GM12878 (cell line): ENCODE data around the gene MAST3. TPM values are rescaled to one million over a fixed set of nuclear protein-coding genes. Genes with fewer than 3 reads are reported as not detected.

Experiments
- ATAC-seq: fragments of 200-7000 bp; cut with Tn5 transposase; 3 replicates; pipeline ENCODE4 v1.9.1; 2020; ENCODE audit warnings: mild to moderate bottlenecking, moderate library complexity
- BruUV-seq: library from RNA; stranded (reverse); fragments of 400-500 nt; replicated peaks from 2 replicates; lab custom pipeline; 2021; lab: Mats Ljungman, UMichigan
- CTCF ChIA-PET: fragments of 300-600 bp; sonication (Branson Sonifier 250); formaldehyde crosslinking; extraction: SDS; loops from one replicate; lab custom pipeline; 2021; ENCODE audit warnings: inconsistent platforms; lab: Yijun Ruan, JAX
- POLR2A ChIA-PET: fragments of 350-600 bp; formaldehyde crosslinking; extraction: SDS; loops from one replicate; lab custom pipeline; 2021; ENCODE audit warnings: inconsistent platforms; lab: Charles Lee
- RAD21 ChIA-PET: fragments of 300-600 bp; sonication (Branson Sonifier 250); formaldehyde crosslinking; loops from one replicate; lab custom pipeline; 2023; ENCODE audit warnings: antibody characterized with exemption; ENCODE audit not compliant: unreplicated experiment; lab: Charles Lee
- SMC1A ChIA-PET: fragments of 300-600 bp; sonication (Branson Sonifier 250); formaldehyde crosslinking; loops from one replicate; lab custom pipeline; 2023; ENCODE audit not compliant: unreplicated experiment, uncharacterized antibody; lab: Charles Lee
- DNase-seq: peaks from one replicate; pipeline ENCODE4 v3.0.0-alpha.2; 2011; ENCODE audit warnings: low read depth, low spot score
- FAIRE-seq: peaks from 3 replicates; lab custom pipeline; 2011; peaks lifted over from hg19 to GRCh38; lab: Jason Lieb, UNC
- H2AFZ ChIP-seq: 2 replicates; pipeline ENCODE4 v1.6.0; 2011; ENCODE audit warnings: low read depth, low read length, control low read depth; ENCODE audit not compliant: control insufficient read depth
- H3K27ac ChIP-seq: 2 replicates; pipeline ENCODE4 v1.5.1; 2011; ENCODE audit warnings: control low read depth; ENCODE audit not compliant: control insufficient read depth, insufficient read depth
- H3K27me3 ChIP-seq, 2 experiments: replicated peaks in 1 of 2; 2 replicates each; pipeline versions ENCODE4 v1.6.0 to v1.6.1; 2011; ENCODE audit warnings: low read length in 1 of 2; ENCODE audit not compliant: control insufficient read depth in 2 of 2, insufficient read depth in 2 of 2
- H3K36me3 ChIP-seq, 2 experiments: 2 replicates each; pipeline ENCODE4 v1.5.1; 2011; ENCODE audit warnings: low read length in 1 of 2; ENCODE audit not compliant: control insufficient read depth in 2 of 2, insufficient read depth in 2 of 2
- H3K4me1 ChIP-seq: 2 replicates; pipeline ENCODE4 v1.6.1; 2011; ENCODE audit warnings: mild to moderate bottlenecking, low read length, moderate library complexity, mixed read lengths; ENCODE audit not compliant: control insufficient read depth, insufficient read depth
- H3K4me2 ChIP-seq: 2 replicates; pipeline ENCODE4 v1.6.0; 2011; ENCODE audit warnings: control low read depth; ENCODE audit not compliant: control insufficient read depth, insufficient read depth
- H3K4me3 ChIP-seq: fragments of 200-600 bp; sonication (generic); 2 replicates; pipeline ENCODE4 v1.5.1; 2016
- H3K79me2 ChIP-seq: 2 replicates; pipeline ENCODE4 v1.6.0; 2011; ENCODE audit warnings: low read length; ENCODE audit not compliant: control insufficient read depth, insufficient read depth
- H3K9ac ChIP-seq: 2 replicates; pipeline ENCODE4 v1.8.0; 2011; ENCODE audit warnings: low read length, control low read depth, mixed read lengths; ENCODE audit not compliant: control insufficient read depth, insufficient read depth
- H3K9me3 ChIP-seq: replicated peaks from 3 replicates; pipeline ENCODE4 v1.5.1; 2011; ENCODE audit warnings: mild to moderate bottlenecking, low read length; ENCODE audit not compliant: control insufficient read depth, insufficient read depth
- H4K20me1 ChIP-seq: 2 replicates; pipeline ENCODE4 v1.6.0; 2011; ENCODE audit not compliant: control insufficient read depth, insufficient read depth
- ETV6 ChIP-seq, 2 experiments: fragments of 450-650 bp in 1 of 2; IDR thresholded peaks in 1 of 2; conservative IDR thresholded peaks in 1 of 2; 2 replicates each; pipeline ENCODE4 v1.6.1; 2014; ENCODE audit warnings: antibody characterized with exemption in 1 of 2, borderline replicate concordance in 1 of 2, low read depth in 1 of 2, mild to moderate bottlenecking in 1 of 2, moderate library complexity in 1 of 2
- HCFC1 ChIP-seq: fragments of 150-350 bp; IDR thresholded peaks from 2 replicates; pipeline ENCODE4 v1.6.1; 2014; ENCODE audit warnings: low read length
- MXI1 ChIP-seq: fragments of 150-350 bp; IDR thresholded peaks from 2 replicates; pipeline ENCODE4 v1.6.1; 2011; ENCODE audit warnings: low read depth, mild to moderate bottlenecking, inconsistent platforms, low read length, improper control_type of control experiment
- POLR2AphosphoS5 ChIP-seq: IDR thresholded peaks from 2 replicates; pipeline ENCODE4 v1.6.1; 2011; ENCODE audit warnings: mild to moderate bottlenecking, low read length, inconsistent platforms
- RELA ChIP-seq: fragments of 450-650 bp; IDR thresholded peaks from 2 replicates; pipeline ENCODE4 v1.8.0; 2014; ENCODE audit warnings: borderline replicate concordance; ENCODE audit not compliant: partially characterized antibody
- TAF1 ChIP-seq: IDR thresholded peaks from 2 replicates; pipeline ENCODE4 v1.6.1; 2011; ENCODE audit warnings: mild to moderate bottlenecking, low read depth, low read length, borderline replicate concordance
- ZNF384 ChIP-seq: IDR thresholded peaks from 2 replicates; pipeline ENCODE4 v1.6.1; 2012; ENCODE audit warnings: low read depth, mild to moderate bottlenecking, low read length, improper control_type of control experiment, borderline replicate concordance
- WGBS: methylation state at CpG from one replicate; pipeline ENCODE4 v1.1.6; 2016; ENCODE audit warnings: low lambda C conversion rate; ENCODE audit not compliant: insufficient replicate concordance, insufficient coverage; ENCODE audit errors: missing lambda C conversion rate; 5-methylcytosine and 5-hydroxymethylcytosine counted together
- in situ Hi-C: fragments of 300-500 bp; cut with MboI; formaldehyde crosslinking; loops from 9 replicates; pipeline ENCODE4 v1.14.3; 2018; ENCODE audit warnings: mixed read lengths
- intact Hi-C: fragments of 100-400 bp; cut with micrococcal nuclease; formaldehyde crosslinking; loops from one replicate; pipeline ENCODE4 v1.14.2; 2022; ENCODE audit not compliant: unreplicated experiment
- polyA plus RNA-seq, 11 experiments: library from polyadenylated mRNA; depleted of rRNA in 4 of 11; unstranded in 6 of 11; stranded (reverse) in 5 of 11; fragments of >200 nt; fragmentation: Nextera tagmentation in 4 of 11; fragmentation: Illumina TruSeq in 1 of 11; extraction: Ambion mirVana in 4 of 11; extraction: Trizol in 1 of 11; gene quantifications; 1 replicate in 1 of 11; 2 replicates in 10 of 11; pipeline versions ENCODE4 v1.2.1 to v1.2.3, GENCODE V29; 2011 to 2016; ENCODE audit warnings: inconsistent platforms in 2 of 11, missing spikeins in 2 of 11, low read depth in 1 of 11
- total RNA-seq, 4 experiments: library from RNA; depleted of rRNA in 3 of 4; stranded (reverse); fragments of >200 nt in 3 of 4; fragmentation: Illumina TruSeq in 1 of 4; extraction: Trizol in 1 of 4; gene quantifications; 2 replicates each; pipeline versions ENCODE4 v1.2.1 to v1.2.3, GENCODE V29; 2013 to 2021
- TF ChIP-seq, protein P1 (sequence below): fragments of 450-650 bp; IDR thresholded peaks from 2 replicates; pipeline ENCODE4 v1.6.1; 2017; ENCODE audit warnings: borderline replicate concordance
- TF ChIP-seq, protein P2 (sequence below): IDR thresholded peaks from 2 replicates; pipeline ENCODE4 v1.6.1; 2011; ENCODE audit warnings: borderline replicate concordance, low read depth, mild to moderate bottlenecking, moderate library complexity, mixed read lengths, low read length; ENCODE audit not compliant: insufficient read depth; ENCODE audit errors: extremely low read length
- TF ChIP-seq, protein P3 (sequence below): IDR thresholded peaks from 2 replicates; pipeline ENCODE4 v1.6.1; 2012; ENCODE audit warnings: improper control_type of control experiment, low read depth, low read length; ENCODE audit not compliant: insufficient replicate concordance
- TF ChIP-seq, protein P4 (sequence below): fragments of 450-650 bp; IDR thresholded peaks from 2 replicates; pipeline ENCODE4 v1.6.1; 2017; ENCODE audit warnings: mild to moderate bottlenecking, low read depth, inconsistent platforms; ENCODE audit not compliant: poor library complexity, severe bottlenecking

The MAST3 gene
- total and polyA plus RNA-seq, 10 of the 15 experiments (the other 5 are each of a cell fraction or from before 2014, with no cell fraction given) = 3.0 to 22.2 (median 7.5) TPM

DNA sequence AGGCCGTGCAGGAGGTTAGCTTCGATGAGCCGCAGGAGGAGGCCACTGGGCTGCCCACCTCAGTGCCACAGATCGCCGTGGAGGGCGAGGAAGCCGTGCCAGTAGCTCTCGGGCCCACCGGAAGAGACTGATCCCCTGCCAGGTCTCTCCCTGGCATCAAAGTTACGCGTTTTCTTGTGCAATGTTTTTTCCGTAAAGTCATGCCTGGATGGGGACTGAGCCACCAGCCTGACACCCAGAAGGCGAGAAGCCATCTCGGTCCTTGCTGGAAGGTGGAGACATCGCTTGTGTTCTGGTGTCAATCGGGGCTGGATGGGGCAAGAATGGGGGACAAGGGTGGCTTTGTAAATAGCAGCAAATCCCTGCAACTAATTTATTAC lies 52.0 kb downstream of the MAST3 start:
- POLR2A ChIA-PET = interaction anchor here (0.6 to 1.2 kb wide), 2 partner anchors 12 to 31 kb away, joined by 4 read pairs; no protein-coding TSS in a partner anchor
- RAD21 ChIA-PET = no interaction called here
- 92% methylated on average over 16 of the region's 16 CpGs for WGBS
- TF ChIP-seq, protein P1, sequence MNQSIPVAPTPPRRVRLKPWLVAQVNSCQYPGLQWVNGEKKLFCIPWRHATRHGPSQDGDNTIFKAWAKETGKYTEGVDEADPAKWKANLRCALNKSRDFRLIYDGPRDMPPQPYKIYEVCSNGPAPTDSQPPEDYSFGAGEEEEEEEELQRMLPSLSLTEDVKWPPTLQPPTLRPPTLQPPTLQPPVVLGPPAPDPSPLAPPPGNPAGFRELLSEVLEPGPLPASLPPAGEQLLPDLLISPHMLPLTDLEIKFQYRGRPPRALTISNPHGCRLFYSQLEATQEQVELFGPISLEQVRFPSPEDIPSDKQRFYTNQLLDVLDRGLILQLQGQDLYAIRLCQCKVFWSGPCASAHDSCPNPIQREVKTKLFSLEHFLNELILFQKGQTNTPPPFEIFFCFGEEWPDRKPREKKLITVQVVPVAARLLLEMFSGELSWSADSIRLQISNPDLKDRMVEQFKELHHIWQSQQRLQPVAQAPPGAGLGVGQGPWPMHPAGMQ = no peak
- TF ChIP-seq HCFC1 = no peak
- no peak for TF ChIP-seq TAF1
- TF ChIP-seq, protein P2, sequence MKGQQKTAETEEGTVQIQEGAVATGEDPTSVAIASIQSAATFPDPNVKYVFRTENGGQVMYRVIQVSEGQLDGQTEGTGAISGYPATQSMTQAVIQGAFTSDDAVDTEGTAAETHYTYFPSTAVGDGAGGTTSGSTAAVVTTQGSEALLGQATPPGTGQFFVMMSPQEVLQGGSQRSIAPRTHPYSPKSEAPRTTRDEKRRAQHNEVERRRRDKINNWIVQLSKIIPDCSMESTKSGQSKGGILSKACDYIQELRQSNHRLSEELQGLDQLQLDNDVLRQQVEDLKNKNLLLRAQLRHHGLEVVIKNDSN = no peak
- TF ChIP-seq, protein P3, sequence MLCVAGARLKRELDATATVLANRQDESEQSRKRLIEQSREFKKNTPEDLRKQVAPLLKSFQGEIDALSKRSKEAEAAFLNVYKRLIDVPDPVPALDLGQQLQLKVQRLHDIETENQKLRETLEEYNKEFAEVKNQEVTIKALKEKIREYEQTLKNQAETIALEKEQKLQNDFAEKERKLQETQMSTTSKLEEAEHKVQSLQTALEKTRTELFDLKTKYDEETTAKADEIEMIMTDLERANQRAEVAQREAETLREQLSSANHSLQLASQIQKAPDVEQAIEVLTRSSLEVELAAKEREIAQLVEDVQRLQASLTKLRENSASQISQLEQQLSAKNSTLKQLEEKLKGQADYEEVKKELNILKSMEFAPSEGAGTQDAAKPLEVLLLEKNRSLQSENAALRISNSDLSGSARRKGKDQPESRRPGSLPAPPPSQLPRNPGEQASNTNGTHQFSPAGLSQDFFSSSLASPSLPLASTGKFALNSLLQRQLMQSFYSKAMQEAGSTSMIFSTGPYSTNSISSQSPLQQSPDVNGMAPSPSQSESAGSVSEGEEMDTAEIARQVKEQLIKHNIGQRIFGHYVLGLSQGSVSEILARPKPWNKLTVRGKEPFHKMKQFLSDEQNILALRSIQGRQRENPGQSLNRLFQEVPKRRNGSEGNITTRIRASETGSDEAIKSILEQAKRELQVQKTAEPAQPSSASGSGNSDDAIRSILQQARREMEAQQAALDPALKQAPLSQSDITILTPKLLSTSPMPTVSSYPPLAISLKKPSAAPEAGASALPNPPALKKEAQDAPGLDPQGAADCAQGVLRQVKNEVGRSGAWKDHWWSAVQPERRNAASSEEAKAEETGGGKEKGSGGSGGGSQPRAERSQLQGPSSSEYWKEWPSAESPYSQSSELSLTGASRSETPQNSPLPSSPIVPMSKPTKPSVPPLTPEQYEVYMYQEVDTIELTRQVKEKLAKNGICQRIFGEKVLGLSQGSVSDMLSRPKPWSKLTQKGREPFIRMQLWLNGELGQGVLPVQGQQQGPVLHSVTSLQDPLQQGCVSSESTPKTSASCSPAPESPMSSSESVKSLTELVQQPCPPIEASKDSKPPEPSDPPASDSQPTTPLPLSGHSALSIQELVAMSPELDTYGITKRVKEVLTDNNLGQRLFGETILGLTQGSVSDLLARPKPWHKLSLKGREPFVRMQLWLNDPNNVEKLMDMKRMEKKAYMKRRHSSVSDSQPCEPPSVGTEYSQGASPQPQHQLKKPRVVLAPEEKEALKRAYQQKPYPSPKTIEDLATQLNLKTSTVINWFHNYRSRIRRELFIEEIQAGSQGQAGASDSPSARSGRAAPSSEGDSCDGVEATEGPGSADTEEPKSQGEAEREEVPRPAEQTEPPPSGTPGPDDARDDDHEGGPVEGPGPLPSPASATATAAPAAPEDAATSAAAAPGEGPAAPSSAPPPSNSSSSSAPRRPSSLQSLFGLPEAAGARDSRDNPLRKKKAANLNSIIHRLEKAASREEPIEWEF = no peak
- no peak for TF ChIP-seq ETV6 (conservative IDR thresholded peaks at IDR 0.05 in 1 of 2, IDR thresholded peaks at IDR 0.05 in 1 of 2; ENCODE audit: borderline replicate concordance in 1 of 2, low read depth in 1 of 2)
- TF ChIP-seq, protein P4, sequence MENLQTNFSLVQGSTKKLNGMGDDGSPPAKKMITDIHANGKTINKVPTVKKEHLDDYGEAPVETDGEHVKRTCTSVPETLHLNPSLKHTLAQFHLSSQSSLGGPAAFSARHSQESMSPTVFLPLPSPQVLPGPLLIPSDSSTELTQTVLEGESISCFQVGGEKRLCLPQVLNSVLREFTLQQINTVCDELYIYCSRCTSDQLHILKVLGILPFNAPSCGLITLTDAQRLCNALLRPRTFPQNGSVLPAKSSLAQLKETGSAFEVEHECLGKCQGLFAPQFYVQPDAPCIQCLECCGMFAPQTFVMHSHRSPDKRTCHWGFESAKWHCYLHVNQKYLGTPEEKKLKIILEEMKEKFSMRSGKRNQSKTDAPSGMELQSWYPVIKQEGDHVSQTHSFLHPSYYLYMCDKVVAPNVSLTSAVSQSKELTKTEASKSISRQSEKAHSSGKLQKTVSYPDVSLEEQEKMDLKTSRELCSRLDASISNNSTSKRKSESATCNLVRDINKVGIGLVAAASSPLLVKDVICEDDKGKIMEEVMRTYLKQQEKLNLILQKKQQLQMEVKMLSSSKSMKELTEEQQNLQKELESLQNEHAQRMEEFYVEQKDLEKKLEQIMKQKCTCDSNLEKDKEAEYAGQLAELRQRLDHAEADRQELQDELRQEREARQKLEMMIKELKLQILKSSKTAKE = no peak
- no peak for TF ChIP-seq RELA
- no peak for TF ChIP-seq MXI1
- no peak for TF ChIP-seq ZNF384
- no peak for TF ChIP-seq POLR2AphosphoS5

More for the DNA sequence above, 52.0 kb downstream of the MAST3 start:
- in situ Hi-C loops (no loop called here), intact Hi-C loops (no loop called here)
- ChIA-PET CTCF (interaction anchor here (1.1 kb wide), 1 partner anchor 36 kb away, joined by 3 read pairs; no protein-coding TSS in a partner anchor), SMC1A (no interaction called here)
- no peak overlapping the region for H2AFZ ChIP-seq
- peaks cover 13 to 14% of the 10 kb centered on the region in 2 experiments; a peak in 3 of 4 replicates for H3K36me3 ChIP-seq
- no peaks in the 10 kb centered on the region for H3K27me3 ChIP-seq
- no peak overlapping the region for H3K4me2 ChIP-seq
- BruUV-seq = no TSS peak
- ATAC-seq (no peak), DNase-seq (no peak), FAIRE-seq (no peak)
- H3K9me3 ChIP-seq = no peaks in the 10 kb centered on the region
- no peak overlapping the region for H3K27ac ChIP-seq
- H3K4me3 ChIP-seq = no peak overlapping the region
- H3K4me1 ChIP-seq = peaks cover 15% of the 10 kb centered on the region
- peaks cover 11% of the 10 kb centered on the region for H3K79me2 ChIP-seq
- H3K9ac ChIP-seq = no peak overlapping the region
- H4K20me1 ChIP-seq = no peaks in the 10 kb centered on the region
